Naive thymus-derived CD8-positive, alpha-beta T cell (primary cell): Measurements from ENCODE around the gene ATP2C2. TPM values are rescaled to one million over a fixed set of nuclear protein-coding genes. Genes with fewer than 3 reads are reported as not detected.
A peak's percentile ranks its signal among the peaks of the same experiment; 100 is the strongest.
"Not testable (repeated sequence)": the region's sequence is repeated elsewhere in the genome, so short reads cannot be mapped to it uniquely, and the experiment has no call there.

ENCODE experiments used
- ATAC-seq, 2 donors: fragments of 150-1000 bp; cut with Tn5 transposase in 1 of 2; sonication (Bioruptor Pico), chemical (Tn5 transposase) in 1 of 2; 1 replicate in 1 of 2; 2 replicates in 1 of 2; pipeline ENCODE4 v1.10.0; 2021; ENCODE audit warnings: mild to moderate bottlenecking in 2 of 2, moderate library complexity in 2 of 2
- POLR2A ChIA-PET: fragments of 350-600 bp; sonication (Branson Sonifier 250); formaldehyde crosslinking; loops from one replicate; lab custom pipeline; 2021; ENCODE audit warnings: antibody characterized with exemption; lab: Charles Lee
- DNase-seq, 10 donors: peaks; one replicate each; pipeline versions ENCODE4 v3.0.0 to v3.0.0-alpha.2; 2020 to 2022
- H3K27ac Mint-ChIP-seq, 10 donors: one replicate each; pipeline ENCODE4 v1.8.0; 2020 to 2022; ENCODE audit warnings: mild to moderate bottlenecking in 10 of 10, mixed read lengths in 10 of 10, moderate library complexity in 4 of 10, inconsistent platforms in 1 of 10
- H3K27me3 Mint-ChIP-seq, 5 donors: one replicate each; pipeline ENCODE4 v1.8.0; 2021 to 2022; ENCODE audit warnings: mixed read lengths in 5 of 5
- H3K36me3 Mint-ChIP-seq, 3 donors: one replicate each; pipeline ENCODE4 v1.8.0; 2020 to 2022; ENCODE audit warnings: mixed read lengths in 3 of 3, mild to moderate bottlenecking in 2 of 3, inconsistent platforms in 1 of 3
- H3K4me1 Mint-ChIP-seq, 4 donors: one replicate each; pipeline ENCODE4 v1.8.0; 2021 to 2022; ENCODE audit warnings: mixed read lengths in 4 of 4
- H3K4me3 Mint-ChIP-seq, 10 donors: one replicate each; pipeline ENCODE4 v1.8.0; 2020 to 2022; ENCODE audit warnings: mild to moderate bottlenecking in 10 of 10, mixed read lengths in 10 of 10, moderate library complexity in 6 of 10, inconsistent platforms in 1 of 10
- H3K9me3 Mint-ChIP-seq, 9 donors: one replicate each; pipeline ENCODE4 v1.8.0; 2020 to 2022; ENCODE audit warnings: mixed read lengths in 9 of 9, mild to moderate bottlenecking in 3 of 9, inconsistent platforms in 1 of 9, moderate library complexity in 1 of 9
- polyA plus RNA-seq, 3 donors: library from polyadenylated mRNA; unstranded; fragments of 300-500 nt; fragmentation: Illumina TruSeq; gene quantifications; one replicate each; pipeline ENCODE4 v1.2.3, GENCODE V29; 2021
- total RNA-seq, 8 experiments: library from RNA in 2 of 8; stranded (reverse) in 2 of 8; gene quantifications; one replicate each; pipeline ENCODE4 v1.2.3 and lab custom pipeline; 2021 to 2026

ATP2C2 gene
- total and polyA plus RNA-seq, 5 experiments from 2014 or later = not detected

DNA sequence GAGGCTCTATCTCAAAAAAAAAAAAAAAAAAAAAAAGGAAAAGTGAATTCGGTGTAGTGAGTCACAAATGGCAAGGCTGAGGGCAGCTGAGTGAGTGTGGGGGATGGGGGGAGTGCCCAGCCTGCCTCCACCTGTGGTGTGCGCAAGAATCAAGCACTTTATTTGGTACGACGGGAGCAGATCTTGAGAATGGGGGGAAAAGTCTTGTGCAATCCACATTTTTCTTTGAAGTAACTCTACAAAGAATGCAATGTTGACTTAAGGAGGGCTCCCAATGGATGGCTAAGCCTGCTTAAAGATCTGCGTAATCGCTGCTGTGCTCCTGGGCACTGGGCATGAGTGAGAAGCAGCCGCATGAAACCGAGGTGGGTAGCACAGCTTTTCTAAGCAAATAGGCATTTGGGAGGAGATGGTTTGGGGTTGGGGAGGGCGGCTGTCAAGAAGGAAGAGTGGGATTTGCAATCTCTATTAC lies 28.2 kb downstream of the ATP2C2 start:
- Mint-ChIP-seq H3K9me3 (peaks cover 0 to 4% (median 0%) of the 10 kb centered on the region in 9 donors), H3K4me1 (no peaks in the 10 kb centered on the region), H3K27ac (no peak overlapping the region), H3K4me3 (no peak overlapping the region), H3K36me3 (peaks cover 0 to 3% (median 0%) of the 10 kb centered on the region in 3 donors), H3K27me3 (peaks cover 11 to 29% (median 18%) of the 10 kb centered on the region in 5 donors)
- DNase-seq (no peak), ATAC-seq (no peak)
- POLR2A ChIA-PET = no interaction called here

DNA sequence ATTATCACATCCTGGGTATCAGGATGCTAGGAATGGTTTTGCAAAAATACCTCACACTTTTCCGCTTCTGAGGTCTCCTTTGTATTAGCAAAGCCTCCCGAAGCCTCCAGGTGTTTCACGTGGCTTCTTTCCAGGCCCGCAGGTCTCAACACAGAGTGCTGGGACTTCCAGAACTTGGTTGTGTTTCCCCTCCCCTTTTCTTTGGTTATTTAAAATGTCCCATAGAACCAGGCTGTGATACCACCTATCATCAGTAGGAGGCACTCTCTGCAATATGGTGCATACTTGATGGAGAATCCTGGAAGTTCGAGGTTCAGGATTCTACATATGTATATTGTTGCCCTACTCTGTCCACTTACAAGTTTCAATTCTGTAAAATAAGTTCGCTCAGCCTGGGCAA lies 28.8 kb downstream of the ATP2C2 start:
- Mint-ChIP-seq H3K27me3 (peaks cover 14 to 34% (median 19%) of the 10 kb centered on the region in 5 donors), H3K4me3 (no peak overlapping the region), H3K9me3 (peaks cover 0 to 4% (median 0%) of the 10 kb centered on the region in 9 donors), H3K27ac (no peak overlapping the region), H3K36me3 (peaks cover 0 to 3% (median 0%) of the 10 kb centered on the region in 3 donors), H3K4me1 (no peaks in the 10 kb centered on the region)
- DNase-seq (no peak), ATAC-seq (no peak)
- POLR2A ChIA-PET = no interaction called here

DNA sequence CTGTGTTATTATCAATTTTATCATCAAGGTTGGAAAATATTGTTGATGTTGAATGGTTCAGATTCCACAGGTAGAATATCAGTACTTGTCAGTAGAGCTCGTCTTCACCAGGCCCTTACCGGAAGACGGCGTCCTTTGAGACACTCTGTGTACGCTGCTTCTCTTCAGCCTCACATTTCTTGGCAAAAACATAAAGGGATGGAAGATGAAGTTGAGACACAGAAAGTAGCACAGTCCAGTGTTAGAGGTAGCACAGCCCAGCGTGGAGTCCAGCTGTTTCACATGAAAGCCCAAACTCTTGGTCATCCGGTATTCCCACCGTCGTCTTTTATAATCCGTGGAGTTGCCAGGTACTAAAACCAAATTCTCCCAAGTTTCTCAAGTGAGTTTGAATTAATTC lies 30.4 kb downstream of the ATP2C2 start:
- Mint-ChIP-seq H3K27me3 (peaks cover 14 to 35% (median 21%) of the 10 kb centered on the region in 5 donors), H3K27ac (no peak overlapping the region), H3K4me3 (no peak overlapping the region), H3K36me3 (peaks cover 0 to 3% (median 0%) of the 10 kb centered on the region in 3 donors), H3K9me3 (peaks cover 0 to 4% (median 0%) of the 10 kb centered on the region in 9 donors), H3K4me1 (no peaks in the 10 kb centered on the region)
- DNase-seq (no peak), ATAC-seq (no peak)
- POLR2A ChIA-PET = no interaction called here

DNA sequence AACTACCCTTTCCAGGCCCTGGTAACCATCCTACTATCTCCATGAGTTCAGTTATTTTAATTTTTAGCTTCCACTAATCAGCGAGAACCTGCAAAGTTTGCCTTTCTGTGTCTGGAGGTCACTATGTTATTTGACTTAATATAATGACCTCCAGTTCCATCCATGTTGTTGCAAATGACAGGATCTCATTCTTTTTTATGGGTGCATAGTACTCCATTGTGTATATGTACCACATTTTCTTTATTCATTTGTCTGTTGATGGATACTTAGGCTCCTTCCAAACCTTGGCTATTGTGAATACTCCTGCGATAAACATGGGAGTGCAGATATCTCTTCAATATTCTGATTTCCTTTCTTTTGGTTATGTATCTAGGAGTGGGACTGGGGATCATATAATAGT lies 31.6 kb downstream of the ATP2C2 start:
- H3K4me1 Mint-ChIP-seq, H3K9me3 Mint-ChIP-seq, DNase-seq, H3K4me3 Mint-ChIP-seq, POLR2A ChIA-PET, H3K36me3 Mint-ChIP-seq, ATAC-seq, H3K27ac Mint-ChIP-seq: not testable (repeated sequence)
- H3K27me3 Mint-ChIP-seq = peaks cover 20 to 47% (median 28%) of the 10 kb centered on the region in 5 donors

DNA sequence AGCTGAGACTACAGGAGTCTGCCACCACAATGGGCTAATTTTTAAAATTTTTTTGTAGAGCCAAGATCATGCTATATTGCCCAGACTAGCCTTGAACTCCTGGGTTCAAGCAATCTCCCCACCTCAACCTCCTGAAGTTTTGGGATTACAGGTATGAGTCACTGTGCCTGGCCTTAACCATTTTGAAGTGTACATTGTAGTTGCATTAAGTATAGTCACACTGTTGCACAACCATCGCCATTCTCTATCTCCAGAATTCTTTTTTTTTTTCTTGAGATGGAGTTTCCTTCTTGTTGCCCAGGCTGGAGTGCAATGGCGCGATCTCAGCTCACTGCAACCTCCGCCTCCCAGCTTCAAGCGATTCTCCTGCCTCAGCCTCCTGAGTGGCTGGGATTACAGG lies 35.1 kb downstream of the ATP2C2 start:
- H3K36me3 Mint-ChIP-seq, H3K4me1 Mint-ChIP-seq, POLR2A ChIA-PET, DNase-seq, ATAC-seq, H3K27ac Mint-ChIP-seq, H3K4me3 Mint-ChIP-seq, H3K9me3 Mint-ChIP-seq: not testable (repeated sequence)
- peaks cover 23 to 62% (median 44%) of the 10 kb centered on the region in 5 donors for H3K27me3 Mint-ChIP-seq

DNA sequence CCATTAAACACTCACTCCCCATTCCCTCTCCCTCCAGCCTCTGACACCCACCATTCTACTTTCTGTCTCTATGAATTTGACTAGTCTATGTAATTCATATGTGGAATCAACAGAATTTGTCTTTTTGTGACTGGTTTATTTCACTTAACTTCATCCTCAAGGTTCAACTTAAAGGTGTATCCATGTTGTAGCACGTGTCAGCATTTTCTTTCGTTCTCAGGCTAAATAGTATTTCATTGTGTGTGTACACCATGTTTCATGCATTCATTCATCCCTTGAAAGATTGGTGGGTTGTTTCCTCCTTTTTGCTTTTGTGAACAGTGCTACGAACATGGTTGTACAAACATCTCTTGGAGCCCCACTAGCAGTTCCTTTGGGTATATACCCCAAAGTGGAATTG lies 36.0 kb downstream of the ATP2C2 start:
- POLR2A ChIA-PET = interaction anchor here (0.6 kb wide), 1 partner anchor 34 kb away, joined by 5 read pairs; no protein-coding TSS in a partner anchor
- peaks cover 25 to 70% (median 47%) of the 10 kb centered on the region in 5 donors for H3K27me3 Mint-ChIP-seq
- no peak overlapping the region for H3K4me3 Mint-ChIP-seq
- ATAC-seq (no peak), DNase-seq (no peak)
- H3K27ac Mint-ChIP-seq = no peak overlapping the region
- no peaks in the 10 kb centered on the region for H3K36me3 Mint-ChIP-seq
- peaks cover 0 to 5% (median 0%) of the 10 kb centered on the region in 4 donors for H3K4me1 Mint-ChIP-seq
- H3K9me3 Mint-ChIP-seq = peaks cover 0 to 2% (median 0%) of the 10 kb centered on the region in 9 donors

DNA sequence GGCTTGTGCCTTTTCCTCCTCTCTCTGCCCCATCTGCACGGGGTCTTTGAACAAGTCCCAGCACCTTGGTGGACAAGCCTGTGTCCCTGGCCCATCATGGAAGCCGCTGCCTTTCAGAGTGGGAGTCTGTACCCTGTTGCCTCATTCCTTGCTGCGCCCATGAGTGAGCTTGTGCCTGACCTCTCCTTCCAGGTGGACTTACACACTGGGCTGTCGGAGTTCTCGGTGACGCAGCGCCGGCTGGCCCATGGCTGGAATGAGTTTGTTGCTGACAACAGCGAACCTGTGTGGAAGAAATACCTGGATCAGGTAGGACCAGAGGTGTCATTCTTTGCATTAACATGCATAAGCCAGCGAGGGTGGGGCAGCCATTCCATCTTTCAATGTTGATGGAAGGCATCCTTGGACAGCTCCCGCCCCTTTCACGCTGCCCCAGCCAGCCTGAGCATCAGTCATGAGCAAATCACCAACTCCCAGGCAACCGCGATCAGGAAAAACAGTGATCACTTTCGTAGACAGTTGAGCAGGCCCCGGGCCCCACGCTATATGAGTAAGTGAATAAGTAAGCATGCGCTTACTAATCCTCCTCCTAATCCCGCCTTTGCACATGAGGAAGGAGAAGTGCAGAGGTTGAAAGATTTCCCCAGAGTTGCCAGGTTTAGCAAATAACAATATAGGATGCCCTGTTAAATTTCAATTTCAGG lies 36.8 kb downstream of the ATP2C2 start:
- H3K9me3 Mint-ChIP-seq = peaks cover 0 to 2% (median 0%) of the 10 kb centered on the region in 9 donors
- ATAC-seq (no peak), DNase-seq (no peak)
- POLR2A ChIA-PET = no interaction called here
- no peaks in the 10 kb centered on the region for H3K36me3 Mint-ChIP-seq
- H3K4me1 Mint-ChIP-seq = peaks cover 0 to 5% (median 0%) of the 10 kb centered on the region in 4 donors
- H3K27ac Mint-ChIP-seq = no peak overlapping the region
- H3K4me3 Mint-ChIP-seq = no peak overlapping the region
- H3K27me3 Mint-ChIP-seq = peaks cover 25 to 71% (median 43%) of the 10 kb centered on the region in 5 donors

DNA sequence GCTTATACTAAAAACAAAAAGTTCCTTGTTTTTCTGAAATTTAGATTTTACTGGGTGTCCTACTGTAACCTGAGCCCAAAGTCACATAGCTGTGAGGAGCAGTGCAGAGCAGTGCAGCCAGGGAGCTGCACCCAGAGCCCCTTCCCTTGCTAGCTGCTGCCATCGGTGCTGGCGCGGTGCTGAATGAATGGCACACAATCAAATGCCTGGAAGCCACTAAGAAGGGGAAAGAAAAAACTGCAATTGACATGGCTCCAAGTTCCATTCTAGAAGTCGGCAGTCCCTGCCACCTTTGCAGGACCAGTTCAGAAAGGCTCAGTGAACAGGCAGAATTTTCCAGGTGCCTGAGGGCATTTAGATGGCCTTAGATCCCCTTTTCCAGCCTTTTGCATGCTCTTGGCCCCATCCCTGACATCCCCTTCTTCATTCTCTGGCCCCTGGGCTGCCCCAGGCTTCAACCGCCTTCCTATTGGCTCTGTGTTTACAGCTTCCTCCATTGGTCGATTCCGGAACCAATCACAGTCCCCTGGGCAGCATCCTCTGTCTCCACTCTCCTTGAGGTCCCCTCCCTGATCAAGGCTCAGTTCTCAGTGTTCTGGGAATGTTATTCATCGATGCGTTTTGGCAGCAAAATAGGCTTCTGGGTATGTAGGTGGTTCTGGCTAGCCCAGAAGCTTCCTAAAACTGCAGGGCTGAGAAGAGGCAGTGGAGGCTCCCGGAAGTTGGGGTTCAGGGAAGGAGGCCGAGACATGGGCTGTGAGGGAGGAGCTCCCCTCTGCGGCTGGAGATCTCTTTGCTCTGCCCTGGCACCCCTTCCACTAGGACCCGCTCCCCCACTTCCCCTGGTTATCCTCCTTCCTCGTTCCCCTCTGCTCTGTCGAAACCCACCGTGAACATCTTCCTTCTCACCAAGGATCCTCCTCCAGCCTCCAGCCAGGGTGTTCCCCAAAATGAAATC lies 37.9 kb downstream of the ATP2C2 start:
- Mint-ChIP-seq H3K9me3 (peaks cover 0 to 2% (median 0%) of the 10 kb centered on the region in 9 donors), H3K4me1 (peaks cover 0 to 5% (median 0%) of the 10 kb centered on the region in 4 donors), H3K4me3 (no peak overlapping the region), H3K27ac (no peak overlapping the region), H3K27me3 (peaks cover 21 to 71% (median 43%) of the 10 kb centered on the region in 5 donors), H3K36me3 (no peaks in the 10 kb centered on the region)
- POLR2A ChIA-PET = no interaction called here
- no peak for DNase-seq
- ATAC-seq = no peak

DNA sequence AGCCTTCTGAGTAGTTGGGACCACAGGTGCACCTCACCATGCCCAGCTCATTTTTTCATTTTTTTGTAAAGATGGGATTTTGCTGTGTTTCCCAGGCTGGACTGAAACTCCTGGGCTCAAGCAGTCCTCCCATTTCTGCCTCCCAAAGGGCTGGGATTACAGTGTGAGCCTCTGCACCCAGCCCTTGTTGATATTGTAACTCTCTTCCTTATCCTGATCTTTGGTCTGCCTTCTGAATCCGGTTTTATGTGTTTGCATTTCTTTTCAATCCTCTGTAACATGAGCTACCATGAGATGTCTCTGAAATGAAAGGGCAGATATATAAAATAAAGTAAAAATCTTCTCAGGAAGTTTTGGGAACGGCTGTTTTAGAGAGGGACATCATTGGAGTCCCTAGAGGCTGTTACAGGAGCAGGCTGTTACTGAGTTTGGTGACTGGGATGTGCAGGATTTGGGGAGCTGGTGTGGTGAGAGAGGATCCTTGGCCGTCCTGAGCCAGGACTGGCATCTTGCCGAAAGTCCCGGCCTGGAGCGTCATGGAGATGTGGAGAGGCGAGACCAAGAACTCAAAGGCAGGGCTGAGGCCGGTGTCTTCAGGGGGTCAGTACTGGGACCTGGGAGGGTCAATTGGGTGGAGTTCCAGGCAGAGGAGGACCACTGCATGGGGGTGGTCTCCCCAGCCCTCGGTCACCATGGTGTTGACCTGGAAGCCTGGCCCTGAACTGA lies 39.4 kb downstream of the ATP2C2 start:
- Mint-ChIP-seq H3K27me3 (peaks cover 18 to 58% (median 48%) of the 10 kb centered on the region in 5 donors), H3K4me3 (no peak overlapping the region), H3K4me1 (peaks cover 0 to 5% (median 0%) of the 10 kb centered on the region in 4 donors), H3K27ac (peak overlapping the region in 1 of 10 donors; percentile 28), H3K36me3 (no peaks in the 10 kb centered on the region), H3K9me3 (peaks cover 0 to 2% (median 0%) of the 10 kb centered on the region in 9 donors)
- POLR2A ChIA-PET = no interaction called here
- ATAC-seq (no peak), DNase-seq (no peak)

DNA sequence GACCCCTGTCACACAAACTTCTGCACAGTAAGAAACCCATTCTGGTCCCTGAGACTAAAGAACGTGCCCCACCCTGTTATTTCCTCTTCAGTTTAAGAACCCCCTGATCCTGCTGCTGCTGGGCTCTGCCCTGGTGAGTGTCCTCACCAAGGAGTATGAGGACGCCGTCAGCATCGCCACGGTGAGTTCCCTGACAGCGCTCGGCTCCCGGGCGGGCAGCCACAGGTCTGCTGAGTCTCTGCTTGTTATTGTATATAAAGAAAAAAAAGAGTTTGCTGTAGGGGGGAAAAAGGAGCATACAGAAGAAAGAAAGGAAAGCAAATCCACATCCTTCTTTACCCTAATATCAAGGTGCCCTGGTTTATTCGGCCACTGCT lies 40.0 kb downstream of the ATP2C2 start:
- ATAC-seq (no peak), DNase-seq (no peak)
- H3K4me1 Mint-ChIP-seq = peaks cover 0 to 5% (median 0%) of the 10 kb centered on the region in 4 donors
- H3K4me3 Mint-ChIP-seq = no peak overlapping the region
- H3K27ac Mint-ChIP-seq = peak overlapping the region in 1 of 10 donors; percentile 28
- H3K9me3 Mint-ChIP-seq = peaks cover 0 to 2% (median 0%) of the 10 kb centered on the region in 9 donors
- POLR2A ChIA-PET = no interaction called here
- H3K27me3 Mint-ChIP-seq = peaks cover 18 to 54% (median 44%) of the 10 kb centered on the region in 5 donors
- H3K36me3 Mint-ChIP-seq = no peaks in the 10 kb centered on the region

DNA sequence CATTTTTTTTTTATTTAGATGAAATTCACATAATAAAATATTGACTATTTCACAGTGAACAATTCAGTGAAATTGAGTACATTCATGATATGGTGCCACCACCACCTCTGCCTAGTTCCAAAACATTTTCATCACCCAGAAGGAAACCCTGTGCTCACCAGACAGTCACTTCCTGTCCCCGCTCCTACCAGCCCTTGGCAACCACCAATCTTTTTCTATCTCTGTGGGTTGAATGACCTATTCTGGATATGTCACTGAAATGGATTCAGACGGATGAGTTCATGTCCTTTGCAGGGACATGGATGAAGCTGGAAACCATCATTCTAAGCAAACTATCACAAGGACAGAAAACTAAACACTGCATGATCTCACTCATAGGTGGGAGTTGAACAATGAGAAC lies 40.5 kb downstream of the ATP2C2 start:
- peaks cover 0 to 5% (median 0%) of the 10 kb centered on the region in 4 donors for H3K4me1 Mint-ChIP-seq
- H3K27me3 Mint-ChIP-seq = peaks cover 18 to 52% (median 44%) of the 10 kb centered on the region in 5 donors
- no peak for DNase-seq
- H3K27ac Mint-ChIP-seq = peak overlapping the region in 1 of 10 donors; percentile 0
- H3K36me3 Mint-ChIP-seq = no peaks in the 10 kb centered on the region
- POLR2A ChIA-PET = no interaction called here
- no peaks in the 10 kb centered on the region for H3K9me3 Mint-ChIP-seq
- ATAC-seq = no peak
- no peak overlapping the region for H3K4me3 Mint-ChIP-seq
